GM12878 (cell line): ENCODE data around the gene SMIM20. TPM values are rescaled to one million over a fixed set of nuclear protein-coding genes. Genes with fewer than 3 reads are reported as not detected.
"Not testable (repeated sequence)": the region's sequence is repeated elsewhere in the genome, so short reads cannot be mapped to it uniquely, and the experiment has no call there.

Experiments used
- ATAC-seq: fragments of 200-7000 bp; cut with Tn5 transposase; 3 replicates; pipeline ENCODE4 v1.9.1; 2020; ENCODE audit warnings: mild to moderate bottlenecking, moderate library complexity
- BruUV-seq: library from RNA; stranded (reverse); fragments of 400-500 nt; replicated peaks from 2 replicates; lab custom pipeline; 2021; lab: Mats Ljungman, UMichigan
- CTCF ChIA-PET: fragments of 300-600 bp; sonication (Branson Sonifier 250); formaldehyde crosslinking; extraction: SDS; loops from one replicate; lab custom pipeline; 2021; ENCODE audit warnings: inconsistent platforms; lab: Yijun Ruan, JAX
- POLR2A ChIA-PET: fragments of 350-600 bp; formaldehyde crosslinking; extraction: SDS; loops from one replicate; lab custom pipeline; 2021; ENCODE audit warnings: inconsistent platforms; lab: Charles Lee
- RAD21 ChIA-PET: fragments of 300-600 bp; sonication (Branson Sonifier 250); formaldehyde crosslinking; loops from one replicate; lab custom pipeline; 2023; ENCODE audit warnings: antibody characterized with exemption; ENCODE audit not compliant: unreplicated experiment; lab: Charles Lee
- SMC1A ChIA-PET: fragments of 300-600 bp; sonication (Branson Sonifier 250); formaldehyde crosslinking; loops from one replicate; lab custom pipeline; 2023; ENCODE audit not compliant: unreplicated experiment, uncharacterized antibody; lab: Charles Lee
- DNase-seq: peaks from one replicate; pipeline ENCODE4 v3.0.0-alpha.2; 2011; ENCODE audit warnings: low read depth, low spot score
- FAIRE-seq: peaks from 3 replicates; lab custom pipeline; 2011; peaks lifted over from hg19 to GRCh38; lab: Jason Lieb, UNC
- H2AFZ ChIP-seq: 2 replicates; pipeline ENCODE4 v1.6.0; 2011; ENCODE audit warnings: low read depth, low read length, control low read depth; ENCODE audit not compliant: control insufficient read depth
- H3K27ac ChIP-seq: 2 replicates; pipeline ENCODE4 v1.5.1; 2011; ENCODE audit warnings: control low read depth; ENCODE audit not compliant: control insufficient read depth, insufficient read depth
- H3K27me3 ChIP-seq, 2 experiments: replicated peaks in 1 of 2; 2 replicates each; pipeline versions ENCODE4 v1.6.0 to v1.6.1; 2011; ENCODE audit warnings: low read length in 1 of 2; ENCODE audit not compliant: control insufficient read depth in 2 of 2, insufficient read depth in 2 of 2
- H3K36me3 ChIP-seq, 2 experiments: 2 replicates each; pipeline ENCODE4 v1.5.1; 2011; ENCODE audit warnings: low read length in 1 of 2; ENCODE audit not compliant: control insufficient read depth in 2 of 2, insufficient read depth in 2 of 2
- H3K4me1 ChIP-seq: 2 replicates; pipeline ENCODE4 v1.6.1; 2011; ENCODE audit warnings: mild to moderate bottlenecking, low read length, moderate library complexity, mixed read lengths; ENCODE audit not compliant: control insufficient read depth, insufficient read depth
- H3K4me2 ChIP-seq: 2 replicates; pipeline ENCODE4 v1.6.0; 2011; ENCODE audit warnings: control low read depth; ENCODE audit not compliant: control insufficient read depth, insufficient read depth
- H3K4me3 ChIP-seq: fragments of 200-600 bp; sonication (generic); 2 replicates; pipeline ENCODE4 v1.5.1; 2016
- H3K79me2 ChIP-seq: 2 replicates; pipeline ENCODE4 v1.6.0; 2011; ENCODE audit warnings: low read length; ENCODE audit not compliant: control insufficient read depth, insufficient read depth
- H3K9ac ChIP-seq: 2 replicates; pipeline ENCODE4 v1.8.0; 2011; ENCODE audit warnings: low read length, control low read depth, mixed read lengths; ENCODE audit not compliant: control insufficient read depth, insufficient read depth
- H3K9me3 ChIP-seq: replicated peaks from 3 replicates; pipeline ENCODE4 v1.5.1; 2011; ENCODE audit warnings: mild to moderate bottlenecking, low read length; ENCODE audit not compliant: control insufficient read depth, insufficient read depth
- H4K20me1 ChIP-seq: 2 replicates; pipeline ENCODE4 v1.6.0; 2011; ENCODE audit not compliant: control insufficient read depth, insufficient read depth
- EP300 ChIP-seq, 2 experiments: fragments of 150-350 bp in 1 of 2; IDR thresholded peaks; 2 replicates each; pipeline ENCODE4 v1.6.1; 2011 to 2012; ENCODE audit warnings: low read depth in 2 of 2, low read length in 2 of 2, borderline replicate concordance in 1 of 2, improper control_type of control experiment in 1 of 2, inconsistent platforms in 1 of 2; ENCODE audit not compliant: control insufficient read depth in 1 of 2
- ESRRA ChIP-seq: IDR thresholded peaks from 2 replicates; pipeline ENCODE4 v1.6.1; 2012; ENCODE audit warnings: mild to moderate bottlenecking, low read length, improper control_type of control experiment
- MLLT1 ChIP-seq: fragments of 450-650 bp; IDR thresholded peaks from 2 replicates; pipeline ENCODE4 v1.6.1; 2016; ENCODE audit warnings: mild to moderate bottlenecking
- SREBF1 ChIP-seq: IDR thresholded peaks from 2 replicates; pipeline ENCODE4 v1.6.1; 2012; ENCODE audit warnings: mild to moderate bottlenecking, low read length
- WGBS: methylation state at CpG from one replicate; pipeline ENCODE4 v1.1.6; 2016; ENCODE audit warnings: low lambda C conversion rate; ENCODE audit not compliant: insufficient replicate concordance, insufficient coverage; ENCODE audit errors: missing lambda C conversion rate; 5-methylcytosine and 5-hydroxymethylcytosine counted together
- in situ Hi-C: fragments of 300-500 bp; cut with MboI; formaldehyde crosslinking; loops from 9 replicates; pipeline ENCODE4 v1.14.3; 2018; ENCODE audit warnings: mixed read lengths
- intact Hi-C: fragments of 100-400 bp; cut with micrococcal nuclease; formaldehyde crosslinking; loops from one replicate; pipeline ENCODE4 v1.14.2; 2022; ENCODE audit not compliant: unreplicated experiment
- polyA plus RNA-seq, 11 experiments: library from polyadenylated mRNA; depleted of rRNA in 4 of 11; unstranded in 6 of 11; stranded (reverse) in 5 of 11; fragments of >200 nt; fragmentation: Nextera tagmentation in 4 of 11; fragmentation: Illumina TruSeq in 1 of 11; extraction: Ambion mirVana in 4 of 11; extraction: Trizol in 1 of 11; gene quantifications; 1 replicate in 1 of 11; 2 replicates in 10 of 11; pipeline versions ENCODE4 v1.2.1 to v1.2.3, GENCODE V29; 2011 to 2016; ENCODE audit warnings: inconsistent platforms in 2 of 11, missing spikeins in 2 of 11, low read depth in 1 of 11
- total RNA-seq, 4 experiments: library from RNA; depleted of rRNA in 3 of 4; stranded (reverse); fragments of >200 nt in 3 of 4; fragmentation: Illumina TruSeq in 1 of 4; extraction: Trizol in 1 of 4; gene quantifications; 2 replicates each; pipeline versions ENCODE4 v1.2.1 to v1.2.3, GENCODE V29; 2013 to 2021

The SMIM20 gene
- total and polyA plus RNA-seq, 10 of the 15 experiments (the other 5 are each of a cell fraction or from before 2014, with no cell fraction given), result 17.3 to 38.0 (median 28.8) TPM

GRCh38 chr4:25905371-25905770, 8.6 kb upstream of the SMIM20 start (continued):
- no peak for TF ChIP-seq MLLT1
- TF ChIP-seq ESRRA, result no peak
- TF ChIP-seq SREBF1, result no peak
- no peak for TF ChIP-seq EP300 (IDR thresholded peaks at IDR 0.05; ENCODE audit: borderline replicate concordance in 1 of 2, control insufficient read depth in 1 of 2, low read depth in 2 of 2, low read length in 2 of 2)

GRCh38 chr4:25906113-25906512, 7.9 kb upstream of the SMIM20 start:
- FAIRE-seq, DNase-seq, ATAC-seq, H3K4me3 ChIP-seq, RAD21 ChIA-PET, H3K9ac ChIP-seq, intact Hi-C loops, POLR2A ChIA-PET, H4K20me1 ChIP-seq, H3K36me3 ChIP-seq, in situ Hi-C loops, H3K27ac ChIP-seq, H3K4me2 ChIP-seq, H3K79me2 ChIP-seq, H2AFZ ChIP-seq, H3K27me3 ChIP-seq, BruUV-seq, H3K9me3 ChIP-seq: not testable (repeated sequence)
- 79% methylated on average over 5 of the region's 11 CpGs for WGBS
- CTCF ChIA-PET, result interaction anchor here (0.9 kb wide), 1 partner anchor 11 kb away, joined by 3 read pairs; no protein-coding TSS in a partner anchor
- SMC1A ChIA-PET, result interaction anchor here (1.2 to 3.0 kb wide), 3 partner anchors 10 to 38 kb away, joined by 3 to 10 read pairs (median 3); no protein-coding TSS in a partner anchor
- H3K4me1 ChIP-seq, result peaks cover 12% of the 10 kb centered on the region
